Stomach (tissue), 9 donors: ENCODE results near the gene CDH18. TPM values are rescaled to one million over a fixed set of nuclear protein-coding genes. Genes with fewer than 3 reads are reported as not detected.

Experiments
- DNase-seq, 2 donors: peaks; one replicate each; pipeline versions ENCODE4 v3.0.0 to v3.0.0-alpha.2; 2013 to 2019
- H3K27ac ChIP-seq, 5 donors: fragments of 200-600 bp in 4 of 5; sonication (generic) in 4 of 5; one replicate each; pipeline ENCODE4 v1.5.1; 2013 to 2019; ENCODE audit warnings: mild to moderate bottlenecking in 1 of 5, moderate library complexity in 1 of 5
- H3K27me3 ChIP-seq, 3 donors: fragments of 200-600 bp; sonication (generic); one replicate each; pipeline ENCODE4 v1.5.1; 2017 to 2019; ENCODE audit warnings: mixed run types in 1 of 3
- H3K36me3 ChIP-seq, 4 donors: fragments of 200-600 bp; sonication (generic); 1 replicate in 3 of 4; 2 replicates in 1 of 4; pipeline ENCODE4 v1.5.1; 2016 to 2019
- H3K4me1 ChIP-seq, 4 donors: fragments of 200-600 bp; sonication (generic); one replicate each; pipeline ENCODE4 v1.5.1; 2016 to 2019
- H3K4me3 ChIP-seq, 4 donors: fragments of 200-600 bp; sonication (generic) in 3 of 4; one replicate each; pipeline ENCODE4 v1.5.1; 2016 to 2019; ENCODE audit warnings: mild to moderate bottlenecking in 1 of 4
- H3K9me3 ChIP-seq, 4 donors: fragments of 200-600 bp; sonication (generic); one replicate each; pipeline ENCODE4 v1.5.1; 2016 to 2019
- CTCF ChIP-seq, 7 experiments: fragments of 450-650 bp in 4 of 7; fragments of 200-600 bp in 3 of 7; sonication (generic) in 3 of 7; IDR thresholded peaks; one replicate each; pipeline ENCODE4 v1.5.1; 2016 to 2019; ENCODE audit warnings: antibody characterized with exemption in 7 of 7, control low read depth in 2 of 7, mild to moderate bottlenecking in 1 of 7
- EP300 ChIP-seq: sonication (generic); formaldehyde crosslinking; IDR thresholded peaks from one replicate; pipeline ENCODE4 v1.6.1; 2017; ENCODE audit warnings: antibody characterized with exemption
- POLR2A ChIP-seq, 4 donors: fragments of 450-650 bp; IDR thresholded peaks; one replicate each; pipeline ENCODE4 v1.6.1; 2016; ENCODE audit warnings: antibody characterized with exemption in 4 of 4, control low read depth in 2 of 4, mild to moderate bottlenecking in 1 of 4, moderate library complexity in 1 of 4
- POLR2AphosphoS5 ChIP-seq, 3 donors: sonication (generic); formaldehyde crosslinking; IDR thresholded peaks; one replicate each; pipeline ENCODE4 v1.6.1; 2016; ENCODE audit warnings: antibody characterized with exemption in 3 of 3
- WGBS, 5 donors: extraction: QIAGEN DNeasy Blood & Tissue Kit in 3 of 5; methylation state at CpG; one replicate each; pipeline versions ENCODE4 v1.1.5 to v1.1.7; 2013 to 2018; 5-methylcytosine and 5-hydroxymethylcytosine counted together
- intact Hi-C: fragments of 100-400 bp; cut with DNase I; formaldehyde crosslinking; loops from one replicate; pipeline ENCODE4 v1.15.1; 2023; ENCODE audit warnings: low total_unique reads
- polyA plus RNA-seq, 3 donors: library from polyadenylated mRNA; stranded (reverse); fragments of 200-250 nt; gene quantifications; one replicate each; pipeline ENCODE4 v1.2.3, GENCODE V29; 2013
- total RNA-seq, 5 donors: library from RNA; depleted of rRNA; stranded (reverse); fragments of >200 nt; gene quantifications; one replicate each; pipeline versions ENCODE4 v1.1.0 to v1.2.3, GENCODE V29; 2014 to 2016
- donor health status: healthy with polysubstance abuse.
- donor health status: Bipolar disorder and iron deficiency.
- donor health status: healthy.

The CDH18 gene
- total and polyA plus RNA-seq, 8 donors = 0.05 to 0.92 TPM; not detected in 6

- intact Hi-C loops = no loop called here
- no peak for TF ChIP-seq POLR2AphosphoS5 (IDR thresholded peaks at IDR 0.05)
- 37 to 55% (median 39%) methylated on average over 5 of the region's 5 CpGs for WGBS, 5 donors
- Histone ChIP-seq H3K36me3 (no peaks in the 10 kb centered on the region), H3K4me3 (no peak overlapping the region), H3K4me1 (peaks cover 0 to 17% (median 7%) of the 10 kb centered on the region in 4 donors), H3K27ac (no peak overlapping the region), H3K9me3 (no peaks in the 10 kb centered on the region), H3K27me3 (no peaks in the 10 kb centered on the region)
- no peak for DNase-seq
Observed at GRCh38 chr5:19885040-19885824, 102.8 kb downstream of the CDH18 start.

GRCh38 chr5:19880859-19881436, 107.1 kb downstream of the CDH18 start:
- DNase-seq = peak in 1 of 2 donors; percentile 58
- no peaks in the 10 kb centered on the region for H3K36me3 ChIP-seq
- no peak overlapping the region for H3K4me3 ChIP-seq
- peaks cover 0 to 19% (median 7%) of the 10 kb centered on the region in 4 donors for H3K4me1 ChIP-seq
- no peaks in the 10 kb centered on the region for H3K27me3 ChIP-seq
- TF ChIP-seq EP300 = no peak
- TF ChIP-seq POLR2AphosphoS5 (IDR thresholded peaks at IDR 0.05) = peak in 1 of 3 donors; percentile 30
- TF ChIP-seq POLR2A (IDR thresholded peaks at IDR 0.05) = no peak
- no peak for TF ChIP-seq CTCF (IDR thresholded peaks at IDR 0.05)
- no peak overlapping the region for H3K27ac ChIP-seq
- WGBS, 5 donors = 0 to 3% (median 0%) methylated on average over 1 of the region's 1 CpG
- intact Hi-C loops = no loop called here
- H3K9me3 ChIP-seq = no peaks in the 10 kb centered on the region

GRCh38 chr5:19880458-19880857, 107.5 kb downstream of the CDH18 start:
- Histone ChIP-seq H3K4me1 (peaks cover 0 to 19% (median 7%) of the 10 kb centered on the region in 4 donors), H3K9me3 (no peaks in the 10 kb centered on the region), H3K27ac (no peak overlapping the region), H3K4me3 (no peak overlapping the region), H3K27me3 (no peaks in the 10 kb centered on the region), H3K36me3 (no peaks in the 10 kb centered on the region)
- TF ChIP-seq POLR2A (IDR thresholded peaks at IDR 0.05) (no peak), CTCF (IDR thresholded peaks at IDR 0.05) (no peak), POLR2AphosphoS5 (IDR thresholded peaks at IDR 0.05) (no peak), EP300 (no peak)
- intact Hi-C loops = no loop called here
- DNase-seq = no peak

- DNase-seq = no peak
- no peak overlapping the region for H3K27ac ChIP-seq
- TF ChIP-seq EP300 (no peak), CTCF (IDR thresholded peaks at IDR 0.05) (no peak), POLR2AphosphoS5 (IDR thresholded peaks at IDR 0.05) (no peak), POLR2A (IDR thresholded peaks at IDR 0.05) (no peak)
- no peaks in the 10 kb centered on the region for H3K27me3 ChIP-seq
- 87 to 100% (median 98%) methylated on average over 1 of the region's 1 CpG for WGBS, 5 donors
- H3K4me1 ChIP-seq = no peaks in the 10 kb centered on the region
- no peak overlapping the region for H3K4me3 ChIP-seq
- intact Hi-C loops = loop anchor here (10.0 kb wide), 1 partner anchor 810 kb away; no protein-coding TSS in a partner anchor
- peaks cover 0 to 9% (median 2%) of the 10 kb centered on the region in 4 donors for H3K9me3 ChIP-seq
- no peaks in the 10 kb centered on the region for H3K36me3 ChIP-seq
Observed at GRCh38 chr5:19874811-19875210, 113.2 kb downstream of the CDH18 start.

- no peaks in the 10 kb centered on the region for H3K9me3 ChIP-seq
- DNase-seq = no peak
- H3K4me1 ChIP-seq = no peaks in the 10 kb centered on the region
- 82 to 91% (median 88%) methylated on average over 2 of the region's 2 CpGs for WGBS, 5 donors
- H3K27me3 ChIP-seq = no peaks in the 10 kb centered on the region
- no peaks in the 10 kb centered on the region for H3K36me3 ChIP-seq
- H3K4me3 ChIP-seq = no peak overlapping the region
- intact Hi-C loops = no loop called here
- TF ChIP-seq POLR2A (IDR thresholded peaks at IDR 0.05) (no peak), CTCF (IDR thresholded peaks at IDR 0.05) (no peak), POLR2AphosphoS5 (IDR thresholded peaks at IDR 0.05) (no peak), EP300 (no peak)
- no peak overlapping the region for H3K27ac ChIP-seq
Observed at GRCh38 chr5:19866090-19866450, 121.9 kb downstream of the CDH18 start.
